Stomach smooth muscle (tissue), 2 donors: ENCODE measurements around the gene PARL.
"Not testable (repeated sequence)": the region's sequence is repeated elsewhere in the genome, so short reads cannot be mapped to it uniquely, and the experiment has no call there.

Experiments
- H3K27ac ChIP-seq: one replicate; pipeline ENCODE4 v1.7.0; 2013; ENCODE audit warnings: mild to moderate bottlenecking, low read length, inconsistent platforms
- H3K27me3 ChIP-seq, 2 donors: one replicate each; pipeline ENCODE4 v1.7.0; 2013; ENCODE audit warnings: low read length in 2 of 2; ENCODE audit not compliant: insufficient read depth in 2 of 2, control insufficient read depth in 1 of 2
- H3K36me3 ChIP-seq, 2 donors: one replicate each; pipeline ENCODE4 v1.7.0; 2013; ENCODE audit warnings: low read length in 2 of 2; ENCODE audit not compliant: control insufficient read depth in 2 of 2, insufficient read depth in 2 of 2
- H3K4me1 ChIP-seq: one replicate; pipeline ENCODE4 v1.7.0; 2013; ENCODE audit warnings: low read length; ENCODE audit not compliant: control insufficient read depth, insufficient read depth
- H3K4me3 ChIP-seq, 2 donors: one replicate each; pipeline ENCODE4 v1.7.0; 2013; ENCODE audit warnings: low read length in 2 of 2
- H3K9ac ChIP-seq, 2 donors: one replicate each; pipeline ENCODE4 v1.7.0; 2013; ENCODE audit warnings: low read length in 2 of 2, mild to moderate bottlenecking in 1 of 2
- H3K9me3 ChIP-seq, 2 donors: one replicate each; pipeline ENCODE4 v1.7.0; 2013; ENCODE audit warnings: low read length in 2 of 2; ENCODE audit not compliant: control insufficient read depth in 2 of 2
- donor health status: healthy.
- donor health status: Pancreatic carcinoma.

Gene PARL

GRCh38 chr3:183883291-183884096, 1.2 kb downstream of the PARL start:
- H3K4me1 ChIP-seq: peaks cover 11% of the 10 kb centered on the region
- H3K27me3 ChIP-seq: no peaks in the 10 kb centered on the region
- H3K4me3 ChIP-seq: peak overlapping the region; percentile 91 to 98
- no peaks in the 10 kb centered on the region for H3K9me3 ChIP-seq
- no peak overlapping the region for H3K27ac ChIP-seq
- H3K36me3 ChIP-seq: no peaks in the 10 kb centered on the region
- H3K9ac ChIP-seq: peak overlapping the region; percentile 84 to 87

DNA sequence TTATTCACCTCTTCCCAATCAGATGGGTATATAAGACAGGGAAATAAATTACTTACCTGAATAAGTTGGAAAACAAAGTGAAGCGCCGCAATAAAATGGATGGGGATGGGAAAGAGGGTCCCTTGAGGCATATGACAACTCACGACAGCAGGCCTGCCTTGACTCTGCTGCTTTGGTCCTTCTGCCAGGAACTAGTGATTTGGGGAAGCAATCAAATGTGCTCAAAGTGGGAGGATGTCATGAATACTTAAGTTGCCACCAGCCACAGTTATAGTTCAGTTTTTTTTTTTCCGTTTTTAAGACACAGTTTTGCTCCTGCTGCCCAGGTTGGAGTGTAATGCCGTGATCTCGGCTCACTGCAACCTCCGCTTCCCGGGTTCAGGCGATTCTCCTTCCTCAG, 4.6 kb downstream of the PARL start:
- no peak overlapping the region for H3K27ac ChIP-seq
- H3K9ac ChIP-seq: no peak overlapping the region
- H3K4me1 ChIP-seq: peaks cover 8% of the 10 kb centered on the region
- H3K4me3 ChIP-seq: no peak overlapping the region
- no peaks in the 10 kb centered on the region for H3K27me3 ChIP-seq
- no peaks in the 10 kb centered on the region for H3K9me3 ChIP-seq
- H3K36me3 ChIP-seq: no peaks in the 10 kb centered on the region

GRCh38 chr3:183879243-183879642, 5.4 kb downstream of the PARL start:
- Histone ChIP-seq H3K4me1 (peaks cover 8% of the 10 kb centered on the region), H3K36me3 (no peaks in the 10 kb centered on the region), H3K4me3 (no peak overlapping the region), H3K27me3 (no peaks in the 10 kb centered on the region), H3K9me3 (no peaks in the 10 kb centered on the region), H3K27ac (no peak overlapping the region), H3K9ac (no peak overlapping the region)

GRCh38 chr3:183878071-183878470, 6.6 kb downstream of the PARL start:
- H3K27ac ChIP-seq: no peak overlapping the region
- no peaks in the 10 kb centered on the region for H3K36me3 ChIP-seq
- no peaks in the 10 kb centered on the region for H3K27me3 ChIP-seq
- no peak overlapping the region for H3K9ac ChIP-seq
- H3K9me3 ChIP-seq: no peaks in the 10 kb centered on the region
- H3K4me1 ChIP-seq: peaks cover 3% of the 10 kb centered on the region
- H3K4me3 ChIP-seq: no peak overlapping the region

- H3K36me3 ChIP-seq, H3K4me3 ChIP-seq, H3K4me1 ChIP-seq, H3K9me3 ChIP-seq, H3K27me3 ChIP-seq, H3K9ac ChIP-seq, H3K27ac ChIP-seq: not testable (repeated sequence)
Observed at GRCh38 chr3:183877227-183877626, 7.5 kb downstream of the PARL start.

- Histone ChIP-seq H3K36me3 (no peaks in the 10 kb centered on the region), H3K27ac (no peak overlapping the region), H3K4me1 (peaks cover 3% of the 10 kb centered on the region), H3K9me3 (no peaks in the 10 kb centered on the region), H3K9ac (no peak overlapping the region), H3K4me3 (no peak overlapping the region), H3K27me3 (no peaks in the 10 kb centered on the region)
Observed at GRCh38 chr3:183875411-183875810, 9.3 kb downstream of the PARL start.

- Histone ChIP-seq H3K27ac (no peak overlapping the region), H3K4me3 (no peak overlapping the region), H3K36me3 (no peaks in the 10 kb centered on the region), H3K27me3 (no peaks in the 10 kb centered on the region), H3K9me3 (no peaks in the 10 kb centered on the region), H3K9ac (no peak overlapping the region), H3K4me1 (peaks cover 3% of the 10 kb centered on the region)
Observed at GRCh38 chr3:183873914-183874313, 10.8 kb downstream of the PARL start.

DNA sequence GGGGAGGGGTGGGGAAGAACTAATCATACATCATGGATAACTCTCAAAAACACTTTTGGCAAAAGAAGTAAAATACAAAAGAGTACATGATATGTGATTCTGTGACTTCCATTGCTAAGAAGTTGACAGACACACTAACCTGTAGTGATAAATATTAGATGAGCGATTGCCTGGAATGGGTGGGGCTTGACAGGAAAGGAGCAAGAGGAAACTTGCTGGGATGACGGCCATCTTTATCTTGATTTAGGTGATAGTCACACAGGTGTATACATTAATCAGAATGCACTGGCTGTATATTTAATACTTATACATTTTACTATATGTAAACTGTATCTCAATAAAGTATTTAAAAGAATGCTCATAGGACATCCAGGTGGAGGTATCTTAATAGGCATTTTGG, 13.1 kb downstream of the PARL start:
- Histone ChIP-seq H3K27me3 (no peaks in the 10 kb centered on the region), H3K4me3 (no peak overlapping the region), H3K9ac (no peak overlapping the region), H3K9me3 (no peaks in the 10 kb centered on the region), H3K27ac (no peak overlapping the region), H3K36me3 (peaks cover 3 to 7% of the 10 kb centered on the region in 2 donors), H3K4me1 (peaks cover 3% of the 10 kb centered on the region)

GRCh38 chr3:183870563-183870962, 14.1 kb downstream of the PARL start:
- Histone ChIP-seq H3K9me3 (no peaks in the 10 kb centered on the region), H3K4me1 (peaks cover 3% of the 10 kb centered on the region), H3K4me3 (no peak overlapping the region), H3K27ac (no peak overlapping the region), H3K27me3 (no peaks in the 10 kb centered on the region), H3K36me3 (peaks cover 7 to 15% of the 10 kb centered on the region in 2 donors), H3K9ac (no peak overlapping the region)

GRCh38 chr3:183868796-183869195, 15.9 kb downstream of the PARL start:
- no peak overlapping the region for H3K4me3 ChIP-seq
- H3K4me1 ChIP-seq: no peaks in the 10 kb centered on the region
- H3K9me3 ChIP-seq: no peaks in the 10 kb centered on the region
- peaks cover 17 to 24% of the 10 kb centered on the region in 2 donors for H3K36me3 ChIP-seq
- H3K27ac ChIP-seq: no peak overlapping the region
- H3K27me3 ChIP-seq: no peaks in the 10 kb centered on the region
- H3K9ac ChIP-seq: no peak overlapping the region

GRCh38 chr3:183862610-183863009, 22.1 kb downstream of the PARL start:
- Histone ChIP-seq H3K36me3 (peaks cover 39 to 46% of the 10 kb centered on the region in 2 donors), H3K9ac (no peak overlapping the region), H3K4me1 (no peaks in the 10 kb centered on the region), H3K27ac (no peak overlapping the region), H3K9me3 (no peaks in the 10 kb centered on the region), H3K27me3 (no peaks in the 10 kb centered on the region), H3K4me3 (no peak overlapping the region)
